T47D (cell line): ENCODE results near the gene CRCP.
"Not testable (repeated sequence)": the region's sequence is repeated elsewhere in the genome, so short reads cannot be mapped to it uniquely, and the experiment has no call there.

ENCODE experiments used
- DNase-seq, 2 experiments: peaks; one replicate each; pipeline versions ENCODE4 v3.0.0 to v3.0.0-alpha.2; 2011 to 2012; ENCODE audit warnings: low read depth in 1 of 2, low spot score in 1 of 2
- JUND ChIP-seq: IDR thresholded peaks from 2 replicates; pipeline ENCODE4 v1.6.1; 2012; ENCODE audit warnings: low read depth
- in situ Hi-C: cut with HindIII; loops from 2 replicates; pipeline ENCODE4 v1.10.0; 2016; ENCODE audit warnings: low sequenced_read_pairs, low pct_unique_long_range_greater_than_20kb

The CRCP gene

DNA sequence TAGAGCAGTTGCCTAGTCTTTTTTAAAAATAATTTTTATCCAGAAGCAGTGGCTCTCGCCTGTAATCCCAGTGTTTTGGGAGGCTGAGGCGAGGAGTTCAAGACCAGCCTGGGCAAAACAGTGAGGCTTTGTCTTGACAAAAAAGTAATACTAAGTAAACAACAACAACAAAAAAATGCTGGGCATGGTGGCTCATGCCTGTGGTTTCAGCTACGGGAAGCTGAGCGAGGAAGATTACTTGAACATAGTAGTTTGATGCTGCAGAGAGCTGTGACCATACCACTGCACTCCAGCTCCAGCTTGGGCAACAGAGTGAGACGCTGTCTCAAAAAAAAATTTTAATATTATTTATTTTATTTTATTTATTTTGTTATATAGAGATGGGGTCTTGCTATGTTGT is 59.2 kb downstream of the CRCP start:
- DNase-seq, result peak in 1 of 2 experiments; percentile 24
- in situ Hi-C loops, result no loop called here
- TF ChIP-seq JUND, result no peak

DNA sequence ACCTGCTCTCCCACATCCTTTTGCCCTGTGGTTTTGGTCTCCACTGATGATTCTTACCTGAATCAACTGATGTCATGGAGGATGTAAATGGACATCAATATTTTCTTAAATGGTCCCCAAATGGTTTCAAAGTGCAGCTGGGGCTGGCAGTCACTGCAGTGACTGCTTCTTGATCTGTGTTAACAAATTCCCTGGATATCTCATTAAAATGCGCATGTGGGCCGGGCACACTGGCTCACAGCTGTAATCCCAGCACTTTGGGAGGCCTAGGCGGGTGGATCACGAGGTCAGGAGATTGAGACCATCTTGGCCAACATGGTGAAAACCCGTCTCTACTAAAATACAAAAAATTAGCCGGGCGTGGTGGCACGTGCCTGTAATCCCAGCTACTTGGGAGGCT is 60.4 kb downstream of the CRCP start:
- DNase-seq, in situ Hi-C loops: not testable (repeated sequence)

DNA sequence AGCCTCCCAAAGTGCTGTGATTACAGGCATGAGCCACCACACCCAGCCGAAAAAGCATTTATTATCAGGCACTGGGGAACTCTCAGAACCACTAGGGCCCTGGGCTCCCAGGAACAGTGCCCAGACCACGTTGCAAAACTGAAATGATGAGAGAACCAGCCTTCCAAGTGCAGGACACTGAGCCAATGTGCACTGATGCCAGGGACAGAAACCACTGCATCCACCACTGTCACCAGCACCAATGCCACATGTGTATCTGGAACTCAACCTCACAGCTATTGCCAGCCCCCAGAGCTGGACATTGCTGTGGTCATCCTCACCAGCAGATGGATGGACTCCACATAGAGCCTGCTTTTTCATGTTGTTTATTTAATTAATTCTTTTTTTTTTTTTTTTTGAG is 62.3 kb downstream of the CRCP start:
- in situ Hi-C loops, result no loop called here
- TF ChIP-seq JUND, result no peak
- DNase-seq, result no peak

DNA sequence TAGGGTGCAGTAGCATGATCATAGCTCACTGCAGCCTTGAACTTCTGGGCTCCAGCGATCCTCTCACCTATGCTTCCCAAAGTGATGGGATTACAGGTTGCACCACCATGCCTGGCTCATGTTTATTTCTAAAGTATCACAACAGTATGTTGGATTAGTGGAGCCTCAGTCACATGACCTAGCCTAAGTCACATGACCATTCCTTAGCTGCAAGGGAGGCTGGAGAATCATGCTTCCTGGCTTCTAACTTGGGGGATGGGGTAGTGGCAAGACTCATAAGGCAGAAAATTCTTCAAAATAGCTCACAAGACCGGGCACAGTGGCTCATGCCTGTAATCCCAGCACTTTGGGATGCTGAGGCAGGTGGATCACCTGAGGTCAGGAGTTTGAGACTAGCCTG is 63.6 kb downstream of the CRCP start:
- no peak for TF ChIP-seq JUND
- DNase-seq, result no peak
- in situ Hi-C loops, result no loop called here

DNA sequence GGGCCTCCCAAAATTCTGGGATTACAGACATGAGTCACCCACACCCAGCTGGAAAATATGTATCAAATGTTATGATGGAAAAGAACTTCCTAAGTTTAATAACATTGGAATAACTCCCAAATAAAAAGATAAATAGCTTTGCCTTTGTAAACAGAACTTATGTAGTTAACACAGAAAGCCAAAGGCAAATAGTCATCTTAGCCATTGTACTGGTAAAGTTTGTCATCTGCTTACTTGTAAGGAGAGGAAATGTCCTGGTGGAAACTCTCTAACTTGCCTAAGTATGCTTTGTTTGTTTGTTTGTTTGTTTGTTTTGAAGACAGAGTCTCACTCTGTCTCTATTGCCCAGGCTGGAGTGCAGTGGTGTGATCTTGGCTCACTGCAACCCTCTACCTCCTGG is 66.7 kb downstream of the CRCP start:
- no peak for TF ChIP-seq JUND
- in situ Hi-C loops, result no loop called here
- DNase-seq, result no peak

DNA sequence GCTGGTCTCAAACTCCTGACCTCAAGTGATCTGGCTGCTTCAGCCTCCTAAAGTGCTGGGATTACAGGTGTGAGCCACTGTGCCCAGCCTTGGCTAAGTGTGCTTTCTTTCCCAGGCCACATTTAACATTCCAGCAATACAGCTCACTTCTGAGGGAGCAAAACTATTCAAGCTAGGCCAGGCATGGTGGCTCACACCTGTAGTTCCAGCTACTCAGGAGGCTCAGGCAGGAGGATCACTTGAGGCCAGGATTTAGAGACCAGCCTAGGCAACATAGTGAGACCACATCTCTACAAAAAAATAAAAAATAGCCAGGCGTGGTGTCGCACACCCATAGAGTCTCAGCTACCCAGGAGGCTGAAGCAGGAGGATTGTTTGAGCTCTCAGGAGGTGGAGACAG is 67.2 kb downstream of the CRCP start:
- no peak for TF ChIP-seq JUND
- in situ Hi-C loops, result no loop called here
- no peak for DNase-seq

DNA sequence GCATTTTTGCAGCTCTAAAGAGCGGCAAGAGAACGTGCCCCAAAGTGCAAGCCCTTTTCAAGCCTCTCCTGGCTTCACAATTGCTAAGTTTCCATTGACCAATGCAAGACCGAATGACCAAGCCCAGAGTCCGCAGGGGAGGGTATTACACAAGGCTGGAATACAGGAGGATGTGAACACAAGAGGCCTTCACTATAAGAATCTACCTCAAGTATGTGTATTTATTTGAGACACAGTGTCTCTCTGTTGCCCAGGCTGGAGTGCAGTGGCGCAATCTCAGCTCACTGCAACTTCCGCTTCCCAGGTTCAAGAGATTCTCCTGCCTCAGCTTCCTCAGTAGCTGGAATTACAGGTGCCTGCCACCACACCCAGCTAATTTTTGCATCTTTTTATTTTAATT is 68.3 kb downstream of the CRCP start:
- TF ChIP-seq JUND, result no peak
- in situ Hi-C loops, result no loop called here
- no peak for DNase-seq

DNA sequence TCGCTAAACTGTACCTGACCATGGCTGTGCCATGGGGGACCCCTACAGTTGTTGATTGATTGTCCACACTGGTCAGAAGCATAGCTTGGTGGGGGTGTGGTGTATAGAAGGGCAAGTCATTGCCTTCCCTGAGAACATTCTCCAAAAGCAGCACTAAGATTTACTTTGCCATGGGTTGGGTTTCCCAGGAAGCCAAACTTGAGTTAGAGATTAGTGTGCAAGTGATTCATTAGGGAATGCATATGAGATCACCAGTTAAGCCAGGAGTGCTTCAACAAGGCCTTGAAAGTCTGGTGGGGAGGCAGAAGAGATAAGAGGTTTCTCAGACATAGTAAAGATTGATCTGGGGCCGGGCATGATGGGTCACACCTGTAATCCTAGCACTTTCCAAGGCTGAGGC is 69.1 kb downstream of the CRCP start:
- TF ChIP-seq JUND, result no peak
- in situ Hi-C loops, result no loop called here
- DNase-seq, result no peak

DNA sequence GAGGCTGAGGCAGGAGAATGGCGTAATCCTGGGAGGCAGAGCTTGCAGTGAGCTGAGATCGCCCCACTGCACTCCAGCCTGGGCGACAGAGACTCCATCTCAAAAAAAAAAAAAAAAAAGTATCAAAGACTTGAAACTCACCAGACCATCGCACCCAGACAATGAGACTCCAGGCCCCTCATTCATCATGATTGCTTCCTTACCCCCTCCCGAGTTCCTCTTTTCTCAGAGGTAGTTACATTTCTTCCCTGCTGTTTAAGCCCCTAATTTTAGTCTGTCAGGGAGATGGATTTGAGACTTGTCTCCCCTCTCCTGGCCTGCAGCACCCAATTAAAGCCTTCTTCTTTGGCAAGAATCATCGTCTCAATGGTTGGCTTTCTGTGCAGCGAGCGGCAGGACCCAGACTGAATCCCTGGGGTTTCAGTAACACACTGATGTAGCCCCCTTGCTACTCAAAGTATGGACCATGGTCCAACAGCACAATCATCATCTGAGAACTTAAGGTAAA is 71.1 kb downstream of the CRCP start:
- in situ Hi-C loops, result no loop called here
- no peak for TF ChIP-seq JUND
- DNase-seq, result no peak

DNA sequence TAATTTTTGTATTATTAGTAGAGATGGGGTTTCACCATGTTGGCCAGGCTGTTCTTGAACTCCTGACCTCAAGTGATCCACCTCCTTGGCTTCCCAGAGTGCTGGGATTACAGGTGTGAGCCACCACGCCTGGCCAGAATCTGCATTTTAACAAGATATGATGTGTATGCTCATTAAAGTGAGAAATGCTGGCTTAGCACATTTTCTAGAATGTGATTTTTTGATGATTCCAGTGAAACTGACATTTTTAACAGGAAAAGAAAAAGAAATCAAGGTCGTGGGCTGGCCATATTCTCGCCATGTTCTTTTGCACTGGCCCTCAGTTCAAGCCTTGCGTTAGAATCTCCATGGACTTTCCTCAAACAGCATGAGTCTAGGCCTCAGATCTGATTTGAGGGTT is 72.3 kb downstream of the CRCP start:
- DNase-seq, result no peak
- no peak for TF ChIP-seq JUND
- in situ Hi-C loops, result no loop called here

DNA sequence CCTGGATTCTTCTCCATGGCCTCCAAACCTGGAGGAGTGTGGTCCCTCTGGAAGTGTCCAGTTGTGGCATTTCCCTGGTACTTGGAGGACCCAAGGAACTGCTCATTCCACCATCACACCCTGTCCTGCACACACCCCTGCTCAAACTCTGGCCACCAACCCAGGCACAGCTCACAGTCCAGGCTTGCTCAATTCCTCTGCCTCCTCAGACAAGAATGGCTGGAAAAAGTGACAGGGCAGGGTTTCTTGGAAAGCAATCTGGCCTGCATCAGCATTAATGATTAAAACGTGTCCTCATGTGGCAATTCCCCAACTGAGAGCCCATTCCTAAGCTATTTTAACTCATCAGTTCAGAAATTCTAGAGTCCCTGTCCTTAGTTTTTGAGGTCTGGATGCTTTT is 73.3 kb downstream of the CRCP start:
- no peak for TF ChIP-seq JUND
- in situ Hi-C loops, result no loop called here
- no peak for DNase-seq

DNA sequence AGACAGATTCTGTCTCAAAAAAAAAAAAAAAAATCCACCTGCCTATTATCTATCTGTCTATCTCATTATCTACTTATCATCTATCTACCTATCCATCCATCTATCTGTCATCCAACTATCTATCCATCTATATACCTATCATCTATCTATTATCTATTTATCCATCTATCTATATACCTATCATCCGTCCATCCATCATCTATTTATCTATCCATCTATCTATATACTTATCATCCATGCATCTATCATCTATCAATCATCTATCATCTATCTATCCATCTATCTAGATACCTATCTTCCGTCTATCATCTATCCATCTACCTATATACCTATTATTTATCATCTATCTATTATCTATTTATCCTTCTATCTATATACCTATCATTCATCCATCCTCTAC is 74.0 kb downstream of the CRCP start:
- no peak for TF ChIP-seq JUND
- in situ Hi-C loops, result no loop called here
- DNase-seq, result no peak

DNA sequence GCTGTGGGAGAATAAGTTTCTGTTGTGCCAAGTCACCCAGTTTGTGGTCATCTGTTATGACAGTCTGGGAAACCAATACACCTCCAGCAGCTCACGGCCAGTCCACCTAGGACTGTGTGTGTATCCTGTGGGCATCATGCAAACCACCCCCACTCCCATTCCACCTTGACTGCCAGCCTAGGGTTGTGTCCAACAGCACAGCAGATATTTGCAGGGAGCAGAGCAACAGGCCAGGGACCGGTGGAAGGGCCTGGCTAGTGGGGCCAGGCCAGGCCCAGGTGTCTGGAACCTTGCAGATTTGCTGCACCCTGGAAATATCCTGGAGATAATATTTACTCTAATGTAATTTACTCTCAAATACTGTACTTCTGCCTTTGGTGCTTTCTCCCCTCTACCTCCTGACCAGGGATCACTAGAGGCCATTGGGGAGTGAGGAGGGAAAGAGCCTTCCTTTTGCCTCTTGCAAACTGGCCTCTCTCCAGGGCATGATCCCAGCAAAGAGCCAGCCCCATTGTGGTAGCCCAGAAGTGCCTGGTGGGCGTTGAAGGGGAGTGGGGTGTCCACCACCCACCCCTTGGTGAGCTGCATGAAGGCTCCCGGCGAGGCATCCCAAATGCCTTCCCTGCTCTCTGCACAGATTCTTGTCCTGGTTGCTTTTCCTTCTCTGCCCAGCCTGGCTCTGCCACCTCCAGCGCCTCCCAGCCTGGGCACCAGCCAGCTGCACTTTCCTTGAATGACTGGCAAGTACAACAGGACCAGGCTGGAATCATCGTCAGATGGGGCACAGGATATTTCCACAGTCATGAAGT is 75.3 kb downstream of the CRCP start:
- in situ Hi-C loops, result no loop called here
- TF ChIP-seq JUND, result no peak
- no peak for DNase-seq

DNA sequence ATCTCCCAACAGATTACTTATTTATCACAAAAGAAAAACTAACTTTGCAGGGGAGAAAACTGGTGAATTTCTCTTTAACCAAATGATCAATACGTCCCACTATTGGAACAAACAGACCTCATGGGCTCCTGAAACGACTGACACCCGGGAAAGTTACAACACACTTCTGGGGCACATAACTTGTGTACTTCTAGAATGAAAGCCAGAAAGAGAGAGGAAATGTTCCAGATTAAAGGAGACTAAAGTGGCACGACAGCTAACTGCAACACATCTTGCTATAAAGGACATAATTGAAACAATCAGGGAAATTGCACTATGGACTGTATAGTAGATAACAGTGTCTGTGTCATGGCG is 75.8 kb downstream of the CRCP start:
- in situ Hi-C loops, result no loop called here
- TF ChIP-seq JUND, result no peak
- no peak for DNase-seq
